Transverse colon (tissue), 4 donors: Measurements from ENCODE around the gene DIP2B.

Source experiments
- POLR2A ChIP-seq: fragments of 450-650 bp; IDR thresholded peaks from one replicate; pipeline ENCODE4 v1.6.1; 2016; ENCODE audit warnings: antibody characterized with exemption, mild to moderate bottlenecking, moderate library complexity
- POLR2AphosphoS5 ChIP-seq, 3 donors: sonication (generic); formaldehyde crosslinking; IDR thresholded peaks; one replicate each; pipeline ENCODE4 v1.6.1; 2016; ENCODE audit warnings: antibody characterized with exemption in 3 of 3
- TF ChIP-seq, protein P1 (sequence below), 5 experiments: fragments of 200-600 bp in 3 of 5; fragments of 450-650 bp in 2 of 5; sonication (generic) in 3 of 5; IDR thresholded peaks; 1 replicate in 2 of 5; 2 replicates in 3 of 5; pipeline ENCODE4 v1.5.1; 2016 to 2017; ENCODE audit warnings: antibody characterized with exemption in 5 of 5, inconsistent platforms in 3 of 5, mild to moderate bottlenecking in 2 of 5, moderate library complexity in 1 of 5

GRCh38 chr12:50518090-50518489 is 13.3 kb downstream of the DIP2B start:
- TF ChIP-seq POLR2A (no peak), POLR2AphosphoS5 (IDR thresholded peaks at IDR 0.05) (no peak)
- TF ChIP-seq, protein P1, sequence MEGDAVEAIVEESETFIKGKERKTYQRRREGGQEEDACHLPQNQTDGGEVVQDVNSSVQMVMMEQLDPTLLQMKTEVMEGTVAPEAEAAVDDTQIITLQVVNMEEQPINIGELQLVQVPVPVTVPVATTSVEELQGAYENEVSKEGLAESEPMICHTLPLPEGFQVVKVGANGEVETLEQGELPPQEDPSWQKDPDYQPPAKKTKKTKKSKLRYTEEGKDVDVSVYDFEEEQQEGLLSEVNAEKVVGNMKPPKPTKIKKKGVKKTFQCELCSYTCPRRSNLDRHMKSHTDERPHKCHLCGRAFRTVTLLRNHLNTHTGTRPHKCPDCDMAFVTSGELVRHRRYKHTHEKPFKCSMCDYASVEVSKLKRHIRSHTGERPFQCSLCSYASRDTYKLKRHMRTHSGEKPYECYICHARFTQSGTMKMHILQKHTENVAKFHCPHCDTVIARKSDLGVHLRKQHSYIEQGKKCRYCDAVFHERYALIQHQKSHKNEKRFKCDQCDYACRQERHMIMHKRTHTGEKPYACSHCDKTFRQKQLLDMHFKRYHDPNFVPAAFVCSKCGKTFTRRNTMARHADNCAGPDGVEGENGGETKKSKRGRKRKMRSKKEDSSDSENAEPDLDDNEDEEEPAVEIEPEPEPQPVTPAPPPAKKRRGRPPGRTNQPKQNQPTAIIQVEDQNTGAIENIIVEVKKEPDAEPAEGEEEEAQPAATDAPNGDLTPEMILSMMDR (IDR thresholded peaks at IDR 0.05), result no peak
